Measurements from ENCODE around the gene TSPO2.
A peak's percentile ranks its signal among the peaks of the same experiment; 100 is the strongest.

TSPO2 gene

GRCh38 chr6:41053041-41053440, 10.8 kb downstream of the TSPO2 start, which contains the start of gene APOBEC2:
Gene APOBEC2 (plus strand): TSS chr6:41053202. CDS start chr6:41053348, 146 bp downstream.
- DNase-seq, result no peak

- no peak for DNase-seq
Measured at GRCh38 chr6:41054511-41054910, 12.2 kb downstream of the TSPO2 start.

GRCh38 chr6:41055149-41055548, 12.9 kb downstream of the TSPO2 start:
- no peak for DNase-seq

GRCh38 chr6:41056768-41057490, 14.7 kb downstream of the TSPO2 start:
- DNase-seq, result no peak

- DNase-seq, result no peak
Measured at GRCh38 chr6:41058783-41059181, 16.5 kb downstream of the TSPO2 start.

GRCh38 chr6:41059556-41059955, 17.3 kb downstream of the TSPO2 start:
- DNase-seq, result no peak

- no peak for DNase-seq
Measured at GRCh38 chr6:41061196-41061726, 19.0 kb downstream of the TSPO2 start.

GRCh38 chr6:41062056-41062455, 19.8 kb downstream of the TSPO2 start:
- DNase-seq, result no peak

GRCh38 chr6:41063884-41064285, 21.6 kb downstream of the TSPO2 start:
- no peak for DNase-seq

- no peak for DNase-seq
Measured at GRCh38 chr6:41064841-41065240, 22.6 kb downstream of the TSPO2 start.

GRCh38 chr6:41065550-41066026, 23.3 kb downstream of the TSPO2 start:
- no peak for DNase-seq

- DNase-seq, result peak; percentile 37
Measured at GRCh38 chr6:41066867-41067304, 24.6 kb downstream of the TSPO2 start.

GRCh38 chr6:41071501-41071922, 29.2 kb downstream of the TSPO2 start:
- DNase-seq, result no peak

GRCh38 chr6:41071923-41072835, 29.9 kb downstream of the TSPO2 start, which contains the start of gene OARD1:
Gene OARD1 (minus strand): TSS chr6:41072356. CDS start chr6:41071634, 722 bp downstream.
- peak; percentile 100 for DNase-seq

GRCh38 chr6:41072836-41073202, 30.6 kb downstream of the TSPO2 start, which contains the start of gene NFYA:
Gene NFYA (plus strand): TSS chr6:41072974. CDS start chr6:41079090, 6,116 bp downstream.
- peak; percentile 100 for DNase-seq

- peak; percentile 72 for DNase-seq
Measured at GRCh38 chr6:41073203-41073967, 31.1 kb downstream of the TSPO2 start.

- DNase-seq, result no peak
Measured at GRCh38 chr6:41073968-41074691, 31.9 kb downstream of the TSPO2 start.

- DNase-seq, result no peak
Measured at GRCh38 chr6:41074692-41075436, 32.6 kb downstream of the TSPO2 start.

- DNase-seq, result no peak
Measured at GRCh38 chr6:41075651-41076626, 33.7 kb downstream of the TSPO2 start.

GRCh38 chr6:41077536-41077935, 35.3 kb downstream of the TSPO2 start:
- DNase-seq, result no peak
